D721Med (cell line): ENCODE results near the gene HOXA11.

Experiments used
- DNase-seq: peaks from one replicate; pipeline ENCODE4 v3.0.0; 2011; ENCODE audit warnings: low spot score; ENCODE audit not compliant: insufficient read length
- FAIRE-seq: peaks from 2 replicates; lab custom pipeline; 2011; peaks lifted over from hg19 to GRCh38; lab: Jason Lieb, UNC
- CTCF ChIP-seq: IDR thresholded peaks from 2 replicates; pipeline ENCODE4 v1.5.1; 2012; ENCODE audit warnings: mild to moderate bottlenecking, control low read depth; ENCODE audit not compliant: insufficient read depth; ENCODE audit errors: missing control alignments

HOXA11 gene

GRCh38 chr7:27164367-27165088 is 20.5 kb downstream of the HOXA11 start:
- TF ChIP-seq CTCF = no peak
- FAIRE-seq (no peak), DNase-seq (no peak)

GRCh38 chr7:27164045-27164366 is 21.0 kb downstream of the HOXA11 start:
- TF ChIP-seq CTCF = no peak
- FAIRE-seq (no peak), DNase-seq (no peak)

GRCh38 chr7:27163288-27164044 is 21.6 kb downstream of the HOXA11 start:
- DNase-seq = no peak
- FAIRE-seq = no peak

GRCh38 chr7:27162561-27163287 is 22.3 kb downstream of the HOXA11 start:
- FAIRE-seq (no peak), DNase-seq (no peak)
- TF ChIP-seq CTCF = no peak

More at GRCh38 chr7:27163288-27164044, 21.6 kb downstream of the HOXA11 start:
- TF ChIP-seq CTCF = no peak

GRCh38 chr7:27161721-27162560 is 23.1 kb downstream of the HOXA11 start:
- no peak for FAIRE-seq
- no peak for DNase-seq
- TF ChIP-seq CTCF = no peak

GRCh38 chr7:27161214-27161720 is 23.8 kb downstream of the HOXA11 start:
- TF ChIP-seq CTCF = no peak
- DNase-seq (no peak), FAIRE-seq (no peak)
